GM06990 (cell line): ENCODE measurements around the gene PSMB9.

Experiments
- DNase-seq: peaks from one replicate; pipeline ENCODE4 v3.0.0-alpha.2; 2011; ENCODE audit not compliant: insufficient read length; ENCODE audit errors: extremely low read depth
- H3K27me3 ChIP-seq: replicated peaks from 2 replicates; pipeline ENCODE4 v1.6.0; 2011; ENCODE audit warnings: low read length; ENCODE audit not compliant: control insufficient read depth, insufficient read depth
- H3K36me3 ChIP-seq: 2 replicates; pipeline ENCODE4 v1.5.1; 2011; ENCODE audit warnings: low read length; ENCODE audit not compliant: control insufficient read depth, insufficient read depth
- H3K4me3 ChIP-seq: replicated peaks from 2 replicates; pipeline ENCODE4 v1.5.1; 2011; ENCODE audit warnings: low read depth, mild to moderate bottlenecking, control low read depth, low read length
- TF ChIP-seq, protein P1 (sequence below): IDR thresholded peaks from 2 replicates; pipeline ENCODE4 v1.5.1; 2011; ENCODE audit warnings: low read length, control low read depth, mild to moderate bottlenecking, inconsistent platforms; ENCODE audit not compliant: insufficient read depth, poor library complexity, severe bottlenecking

Gene PSMB9

DNA sequence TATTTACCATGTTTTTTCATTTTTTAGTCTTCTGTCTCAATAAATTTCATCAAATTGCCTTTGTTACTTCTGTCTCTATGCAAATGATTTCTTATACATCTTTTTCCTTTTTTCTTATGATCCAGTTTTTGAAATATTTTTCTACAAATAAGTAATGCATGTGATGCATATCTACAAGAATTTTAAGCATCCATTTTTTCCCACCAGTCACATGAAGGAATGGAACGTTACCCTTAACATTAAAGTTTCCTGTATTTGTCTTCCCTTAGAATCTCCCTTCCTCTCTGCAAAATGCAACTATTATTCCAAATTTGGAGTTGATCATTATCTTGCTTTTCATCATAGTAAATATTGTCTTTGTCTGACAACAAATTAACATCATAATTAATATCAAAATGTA, 35.5 kb downstream of the PSMB9 start:
- Histone ChIP-seq H3K27me3 (no peaks in the 10 kb centered on the region), H3K4me3 (no peak overlapping the region), H3K36me3 (no peaks in the 10 kb centered on the region)
- no peak for DNase-seq
- TF ChIP-seq, protein P1, sequence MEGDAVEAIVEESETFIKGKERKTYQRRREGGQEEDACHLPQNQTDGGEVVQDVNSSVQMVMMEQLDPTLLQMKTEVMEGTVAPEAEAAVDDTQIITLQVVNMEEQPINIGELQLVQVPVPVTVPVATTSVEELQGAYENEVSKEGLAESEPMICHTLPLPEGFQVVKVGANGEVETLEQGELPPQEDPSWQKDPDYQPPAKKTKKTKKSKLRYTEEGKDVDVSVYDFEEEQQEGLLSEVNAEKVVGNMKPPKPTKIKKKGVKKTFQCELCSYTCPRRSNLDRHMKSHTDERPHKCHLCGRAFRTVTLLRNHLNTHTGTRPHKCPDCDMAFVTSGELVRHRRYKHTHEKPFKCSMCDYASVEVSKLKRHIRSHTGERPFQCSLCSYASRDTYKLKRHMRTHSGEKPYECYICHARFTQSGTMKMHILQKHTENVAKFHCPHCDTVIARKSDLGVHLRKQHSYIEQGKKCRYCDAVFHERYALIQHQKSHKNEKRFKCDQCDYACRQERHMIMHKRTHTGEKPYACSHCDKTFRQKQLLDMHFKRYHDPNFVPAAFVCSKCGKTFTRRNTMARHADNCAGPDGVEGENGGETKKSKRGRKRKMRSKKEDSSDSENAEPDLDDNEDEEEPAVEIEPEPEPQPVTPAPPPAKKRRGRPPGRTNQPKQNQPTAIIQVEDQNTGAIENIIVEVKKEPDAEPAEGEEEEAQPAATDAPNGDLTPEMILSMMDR, result no peak

DNA sequence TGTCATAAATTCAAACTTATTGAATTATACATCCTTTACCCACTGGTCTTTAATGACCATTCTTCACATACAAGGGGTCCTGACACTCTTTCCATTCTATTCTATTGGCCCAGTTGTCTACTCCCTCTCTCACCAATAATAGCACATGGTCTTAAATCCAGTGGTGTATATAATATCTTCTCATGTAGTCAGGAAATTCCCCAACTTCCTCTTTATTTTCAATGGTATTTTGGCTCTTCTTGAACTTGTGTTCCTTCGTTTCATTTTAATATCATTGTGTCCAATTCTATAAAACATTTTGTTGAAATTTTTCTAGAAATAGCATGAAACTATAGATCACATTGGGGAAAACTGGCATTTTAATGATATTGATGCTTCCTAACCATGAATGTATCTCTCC, 36.8 kb downstream of the PSMB9 start:
- Histone ChIP-seq H3K36me3 (no peaks in the 10 kb centered on the region), H3K4me3 (no peak overlapping the region), H3K27me3 (no peaks in the 10 kb centered on the region)
- TF ChIP-seq, protein P1, result no peak
- DNase-seq, result no peak

DNA sequence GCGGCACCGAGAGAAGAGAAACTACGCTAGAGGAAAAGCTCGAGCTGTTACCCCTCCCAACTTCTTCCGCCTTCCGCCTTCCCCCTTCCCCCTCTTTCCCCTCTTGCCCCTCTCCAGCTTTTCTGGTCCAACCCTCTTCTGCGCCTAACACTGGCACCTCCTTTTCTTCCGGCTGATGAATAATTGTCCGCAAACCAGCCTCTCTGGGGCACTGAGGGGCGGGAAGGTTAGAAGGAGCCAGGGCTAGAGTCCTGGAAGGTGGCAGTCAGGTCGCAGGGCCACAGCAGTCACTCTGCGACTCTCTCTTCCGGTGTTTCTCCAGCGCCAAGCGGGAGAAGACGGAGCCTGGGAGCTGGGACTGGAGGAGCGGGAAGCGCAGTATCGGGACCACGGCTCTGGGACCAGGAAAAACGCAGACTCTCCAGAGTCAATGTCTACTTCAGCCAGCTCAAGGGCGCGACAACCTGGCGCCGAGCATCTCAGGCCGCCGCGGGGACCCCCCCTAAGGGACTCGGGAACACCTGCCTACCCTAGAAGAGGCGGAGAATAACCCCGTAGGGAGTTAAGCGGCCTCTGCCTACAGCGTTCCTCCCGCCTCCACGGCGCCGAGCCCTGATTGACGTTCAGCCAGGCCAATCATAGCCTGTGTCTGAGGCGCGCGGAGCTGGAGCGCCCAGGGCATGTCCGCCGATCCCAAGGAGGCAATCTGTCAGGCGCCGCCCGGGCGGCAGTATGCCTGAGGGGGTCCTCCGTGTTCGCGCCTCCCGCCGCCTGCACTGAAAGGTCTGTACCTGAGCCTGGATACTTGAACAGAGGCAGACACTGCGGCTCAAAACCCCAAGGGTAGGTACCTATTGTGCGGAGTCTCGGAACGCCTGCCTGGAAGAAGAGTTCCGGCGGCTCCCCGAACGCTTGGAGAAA, 40.4 kb downstream of the PSMB9 start:
- TF ChIP-seq, protein P1, result no peak

DNA sequence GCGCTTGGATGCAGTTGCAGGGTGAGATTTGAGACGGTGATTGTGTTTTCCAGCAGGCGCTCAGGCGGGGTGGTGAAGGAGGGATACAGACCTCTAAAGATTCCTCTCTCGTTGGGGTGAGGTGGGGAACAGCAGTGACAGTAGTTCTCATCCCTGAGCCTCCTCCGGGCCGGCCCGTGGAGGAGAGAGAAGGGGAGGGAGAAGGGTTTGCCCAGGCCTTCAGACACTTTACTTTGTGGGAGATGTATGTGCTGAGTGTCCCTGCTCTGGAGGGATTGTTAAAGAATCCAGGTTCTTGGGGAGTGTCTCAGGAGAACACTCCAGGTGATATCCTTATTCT, 41.0 kb downstream of the PSMB9 start:
- no peaks in the 10 kb centered on the region for H3K27me3 ChIP-seq
- peak overlapping the region; percentile 86 for H3K4me3 ChIP-seq
- no peaks in the 10 kb centered on the region for H3K36me3 ChIP-seq
- no peak for DNase-seq
- TF ChIP-seq, protein P1, result no peak

More for the DNA sequence above, 40.4 kb downstream of the PSMB9 start:
- Histone ChIP-seq H3K27me3 (no peaks in the 10 kb centered on the region), H3K4me3 (peak overlapping the region; percentile 86), H3K36me3 (no peaks in the 10 kb centered on the region)
- DNase-seq, result peak; percentile 96

DNA sequence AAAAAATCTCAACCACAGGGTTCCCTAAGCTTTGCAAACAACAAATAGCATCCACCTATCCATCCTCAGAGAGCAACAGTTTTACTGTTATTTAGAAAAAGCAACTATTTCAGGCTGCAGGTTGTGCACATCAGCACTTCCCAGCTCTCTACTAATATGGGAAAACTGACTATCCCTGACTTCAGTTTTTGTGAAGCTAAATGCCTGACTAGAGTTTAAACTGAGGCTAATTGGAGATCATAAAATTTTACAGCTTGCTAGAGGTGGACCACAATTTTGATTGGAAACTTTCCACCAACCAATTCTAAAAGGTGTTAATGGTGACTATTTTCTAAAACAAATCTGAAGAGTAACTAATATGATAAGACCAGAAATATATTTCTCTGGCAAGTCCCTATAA, 50.0 kb downstream of the PSMB9 start:
- H3K4me3 ChIP-seq, result no peak overlapping the region
- H3K27me3 ChIP-seq, result no peaks in the 10 kb centered on the region
- no peaks in the 10 kb centered on the region for H3K36me3 ChIP-seq
- TF ChIP-seq, protein P1, result no peak
- DNase-seq, result no peak
